GM20431 (cell line): ENCODE measurements around the gene ANKRD63.

Experiments used
- in situ Hi-C: fragments of 300-500 bp; cut with MseI, MboI; formaldehyde crosslinking; loops from one replicate; pipeline ENCODE4 v1.15.0; 2020; ENCODE audit warnings: low sequenced_read_pairs; ENCODE audit not compliant: unreplicated experiment

The ANKRD63 gene

GRCh38 chr15:40282869-40283614 lies at the start of gene ANKRD63:
Gene ANKRD63 (minus strand): TSS chr15:40283064. CDS start chr15:40282586, 478 bp downstream.
- in situ Hi-C loops: no loop called here

DNA sequence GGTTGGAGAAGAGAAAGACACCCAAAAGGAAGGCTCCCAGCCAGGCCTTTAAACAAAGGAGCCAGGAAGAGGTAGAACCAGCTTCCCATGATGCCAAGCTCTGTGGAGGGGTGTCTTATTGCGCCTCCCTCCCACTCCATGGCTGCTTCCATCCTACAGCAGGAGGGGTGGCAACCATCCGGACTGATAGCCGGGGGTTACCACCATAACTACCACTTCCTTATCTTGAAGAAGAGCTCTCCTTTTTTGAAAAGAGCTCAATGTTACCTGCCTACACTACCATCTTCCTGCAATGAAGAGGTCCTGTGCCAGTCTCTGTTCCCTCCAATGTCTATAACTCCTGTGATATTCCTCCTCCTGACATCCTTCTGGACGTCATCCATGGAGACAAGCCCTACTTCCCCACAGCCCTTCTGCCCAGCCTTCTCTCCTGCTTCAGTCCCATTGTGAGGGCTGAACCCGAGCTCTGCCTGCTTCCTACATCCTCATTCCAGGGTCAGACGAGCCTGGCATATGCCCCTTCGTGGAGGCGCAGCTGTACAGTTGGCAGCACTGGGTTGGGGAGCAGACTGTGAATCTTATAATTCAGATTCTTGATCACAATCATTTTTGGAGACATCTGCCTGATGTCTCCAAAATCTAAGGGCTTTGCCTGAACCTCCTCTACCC lies 49.4 kb upstream of the ANKRD63 start:
- in situ Hi-C loops: no loop called here

- in situ Hi-C loops: no loop called here
These were observed 48.8 kb upstream of the ANKRD63 start for GRCh38 chr15:40331637-40332036.

DNA sequence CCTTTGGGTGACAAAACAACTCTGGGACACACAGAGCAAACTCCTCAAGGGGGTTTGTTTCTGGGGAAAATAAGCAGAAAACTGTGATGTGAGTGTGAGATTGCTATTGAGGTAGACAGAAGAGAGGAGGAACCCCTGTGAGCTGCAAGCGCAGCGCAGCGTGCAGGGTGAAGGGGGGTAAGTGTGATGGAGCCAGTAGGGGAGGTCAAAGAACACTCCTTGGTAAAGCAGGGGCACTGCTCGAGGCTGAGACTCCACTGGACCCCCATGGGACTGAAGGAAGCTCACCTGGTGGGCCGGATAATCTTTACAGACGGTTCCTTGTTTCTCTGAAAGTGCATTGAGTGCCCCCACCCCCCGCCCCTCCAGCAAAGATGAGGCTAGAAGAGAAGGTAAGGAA lies 48.2 kb upstream of the ANKRD63 start:
- in situ Hi-C loops: no loop called here

GRCh38 chr15:40330368-40330836 lies 47.5 kb upstream of the ANKRD63 start:
- in situ Hi-C loops: no loop called here

- in situ Hi-C loops: no loop called here
These were observed 46.9 kb upstream of the ANKRD63 start for GRCh38 chr15:40329804-40330203.

- in situ Hi-C loops: no loop called here
These were observed 45.9 kb upstream of the ANKRD63 start for GRCh38 chr15:40328751-40329150.

DNA sequence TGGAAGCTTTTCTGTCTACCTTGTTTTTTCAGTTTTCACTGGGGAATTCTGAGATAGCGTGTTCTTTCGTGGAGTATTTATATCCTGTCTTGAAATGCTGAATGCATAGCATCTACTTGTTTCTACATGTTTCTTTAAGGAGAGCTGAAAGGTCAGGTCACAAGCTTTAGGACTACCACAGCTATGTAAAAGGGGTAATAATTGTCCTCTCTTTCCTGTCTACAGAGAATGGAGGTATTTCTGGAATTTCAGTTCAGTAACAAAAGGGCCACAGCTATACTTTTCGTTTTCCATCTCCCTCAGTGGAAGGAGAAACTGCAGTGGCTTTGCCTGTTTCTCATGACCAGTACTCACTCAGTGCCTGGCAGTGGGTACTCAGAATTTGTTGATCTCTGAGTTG lies 45.3 kb upstream of the ANKRD63 start:
- in situ Hi-C loops: no loop called here

DNA sequence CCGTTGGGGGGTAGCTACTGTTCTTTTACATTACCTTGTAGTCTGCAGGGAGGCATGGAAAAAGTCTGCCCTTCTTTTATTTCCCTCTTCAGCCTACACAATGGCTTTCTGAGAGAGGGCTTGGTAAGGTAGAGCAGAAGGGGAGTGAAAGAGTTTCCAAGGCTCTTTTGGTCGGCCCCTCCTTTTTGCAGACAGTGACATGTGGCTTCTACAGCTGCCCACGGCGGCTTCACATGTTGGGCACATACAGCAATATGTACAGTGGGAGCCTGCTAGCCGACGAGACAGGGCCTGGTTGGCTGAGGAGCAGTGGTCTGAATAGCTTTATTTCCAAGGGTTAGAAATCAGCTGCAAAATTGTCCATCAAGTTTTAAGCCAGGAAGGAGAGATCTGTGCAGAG lies 44.6 kb upstream of the ANKRD63 start:
- in situ Hi-C loops: no loop called here

- in situ Hi-C loops: no loop called here
These were observed 42.8 kb upstream of the ANKRD63 start for GRCh38 chr15:40325700-40326099.

DNA sequence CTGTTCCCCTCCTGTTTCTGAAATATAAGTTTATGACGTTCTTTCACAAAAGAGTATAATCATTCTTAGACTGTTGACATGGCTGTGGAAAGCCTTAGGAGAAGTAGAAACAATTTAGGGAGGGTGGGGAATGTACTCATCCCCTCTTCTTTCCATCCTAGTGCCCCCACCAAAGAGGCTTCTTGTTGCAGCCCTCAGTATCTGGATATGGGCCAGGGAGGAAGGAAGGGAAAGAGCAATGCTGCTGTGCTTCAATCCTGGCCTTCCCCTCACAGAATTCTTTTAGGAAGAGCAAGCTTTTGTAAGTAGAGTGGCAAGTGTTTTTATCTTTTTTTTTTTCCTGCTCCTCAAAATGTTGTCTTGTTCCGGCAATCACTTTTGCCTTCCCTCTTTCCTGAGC lies 42.3 kb upstream of the ANKRD63 start:
- in situ Hi-C loops: no loop called here

GRCh38 chr15:40323953-40324937 lies 41.4 kb upstream of the ANKRD63 start:
- in situ Hi-C loops: no loop called here

DNA sequence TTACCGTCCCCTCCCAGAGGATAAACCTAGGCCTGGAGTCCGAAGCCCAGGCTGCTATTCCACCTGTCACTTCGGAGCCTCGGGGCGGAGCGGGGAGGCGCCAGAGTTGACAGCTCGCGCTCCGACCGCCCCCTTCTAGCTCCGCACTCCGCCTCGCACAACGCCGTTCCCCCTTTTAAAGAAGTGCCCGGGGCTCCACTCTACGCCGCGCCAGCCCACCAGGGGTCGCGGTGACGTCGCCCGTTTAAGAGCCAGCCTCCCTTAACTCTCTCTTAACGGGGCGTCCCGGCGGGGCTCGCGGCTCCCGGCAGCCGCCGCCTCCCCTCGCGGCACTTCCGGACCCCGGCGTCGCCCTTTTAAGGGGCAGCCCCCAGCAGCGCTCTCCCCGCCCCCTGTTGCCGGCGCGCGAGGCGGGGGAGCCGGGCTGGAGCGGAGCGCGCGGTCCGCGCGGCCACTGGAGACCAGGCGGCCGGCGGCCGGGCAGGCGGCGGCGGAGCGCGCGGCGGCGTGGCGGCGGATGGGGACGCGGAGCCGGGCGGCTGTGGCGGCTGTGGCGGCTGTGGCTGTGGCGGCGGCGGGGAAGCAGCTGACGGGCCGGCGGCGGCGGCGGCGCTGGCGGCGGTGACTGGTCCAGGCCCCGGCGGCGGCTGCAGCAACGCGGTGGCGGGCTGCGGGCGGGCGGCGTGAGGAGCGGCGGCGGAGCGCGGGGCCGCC lies 40.5 kb upstream of the ANKRD63 start, which contains the start of gene INAFM2:
Gene INAFM2, plus strand, starts transcription at position 454 of the 714 bp plus-strand sequence. CDS start 364 bp downstream, outside the sequence.
- in situ Hi-C loops: no loop called here

GRCh38 chr15:40322531-40323238 lies 39.8 kb upstream of the ANKRD63 start:
- in situ Hi-C loops: no loop called here

DNA sequence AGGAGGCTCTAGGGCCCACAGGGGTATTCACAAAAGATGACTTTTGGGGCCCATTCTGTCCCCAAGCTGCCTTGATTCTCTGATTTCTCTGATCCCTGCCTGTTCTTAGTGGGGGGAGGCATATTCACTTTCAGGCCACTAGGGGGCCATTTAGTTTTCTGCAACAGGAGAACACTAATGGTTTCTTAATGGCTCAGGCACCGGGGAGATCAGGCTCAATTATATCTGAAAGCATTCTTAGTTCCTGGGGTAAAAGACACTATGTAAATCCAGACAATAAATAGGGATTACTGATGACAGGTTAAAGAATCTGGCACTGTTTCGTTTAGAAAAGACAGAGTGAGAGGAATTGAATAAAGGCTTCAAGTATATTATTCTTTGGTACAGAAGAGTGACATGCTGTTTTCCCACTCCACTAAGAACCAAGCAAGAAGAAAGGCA lies 38.1 kb upstream of the ANKRD63 start:
- in situ Hi-C loops: no loop called here

DNA sequence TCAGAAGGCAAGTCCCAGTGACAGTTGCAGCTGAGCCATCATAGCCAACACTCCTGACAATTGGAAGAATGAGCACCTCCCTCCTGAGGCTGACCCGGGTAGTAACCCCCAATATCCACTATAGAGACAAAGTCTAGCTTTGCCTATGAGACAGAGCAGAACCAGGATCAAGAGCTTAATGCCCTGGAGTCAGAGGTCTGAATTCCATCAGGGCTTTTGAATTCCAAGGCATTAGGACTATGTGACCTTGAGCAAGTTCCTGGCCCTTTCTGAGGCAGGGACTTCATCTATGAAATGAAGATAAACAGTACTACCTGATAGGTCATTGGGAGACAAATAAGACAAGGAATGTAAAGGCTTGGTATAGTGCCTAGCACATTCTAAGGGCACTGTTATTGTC lies 37.5 kb upstream of the ANKRD63 start:
- in situ Hi-C loops: no loop called here

DNA sequence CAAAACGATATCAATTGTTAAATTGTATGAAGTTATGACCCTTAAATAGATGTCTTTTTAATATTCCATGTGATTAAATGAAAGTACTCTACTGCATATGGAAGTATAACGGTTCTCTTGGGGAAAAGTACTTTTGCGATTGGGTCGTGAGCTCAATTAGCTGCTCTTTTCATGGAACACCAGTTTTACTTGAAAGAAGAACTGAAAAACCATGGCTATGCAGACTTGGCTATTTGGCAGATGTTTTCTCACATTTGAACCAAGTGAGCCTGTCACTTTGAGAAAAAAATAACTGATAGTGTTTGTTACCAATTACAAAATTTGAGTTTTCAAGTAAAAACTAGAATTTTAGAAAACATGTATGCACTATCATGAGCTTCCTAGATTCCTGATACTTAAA lies 34.7 kb upstream of the ANKRD63 start:
- in situ Hi-C loops: no loop called here

DNA sequence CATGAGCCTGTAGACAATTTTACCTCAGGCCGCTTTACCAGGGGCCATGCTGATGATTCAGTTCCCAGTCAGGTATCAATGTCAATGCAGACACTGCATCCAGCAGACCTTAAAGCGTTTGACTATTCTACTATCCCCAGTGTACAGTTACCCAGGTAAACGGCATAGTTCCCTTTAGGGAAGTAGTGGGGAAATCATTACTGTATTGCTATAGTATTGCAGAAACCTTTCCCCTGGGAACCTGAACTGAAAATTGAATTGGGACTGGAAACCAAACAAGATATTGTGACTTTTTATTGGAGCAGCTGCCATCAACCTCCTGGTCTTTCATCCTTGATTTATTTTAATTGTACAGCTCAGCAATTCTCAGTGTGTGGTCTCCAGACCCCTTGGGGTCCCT lies 34.1 kb upstream of the ANKRD63 start:
- in situ Hi-C loops: no loop called here

DNA sequence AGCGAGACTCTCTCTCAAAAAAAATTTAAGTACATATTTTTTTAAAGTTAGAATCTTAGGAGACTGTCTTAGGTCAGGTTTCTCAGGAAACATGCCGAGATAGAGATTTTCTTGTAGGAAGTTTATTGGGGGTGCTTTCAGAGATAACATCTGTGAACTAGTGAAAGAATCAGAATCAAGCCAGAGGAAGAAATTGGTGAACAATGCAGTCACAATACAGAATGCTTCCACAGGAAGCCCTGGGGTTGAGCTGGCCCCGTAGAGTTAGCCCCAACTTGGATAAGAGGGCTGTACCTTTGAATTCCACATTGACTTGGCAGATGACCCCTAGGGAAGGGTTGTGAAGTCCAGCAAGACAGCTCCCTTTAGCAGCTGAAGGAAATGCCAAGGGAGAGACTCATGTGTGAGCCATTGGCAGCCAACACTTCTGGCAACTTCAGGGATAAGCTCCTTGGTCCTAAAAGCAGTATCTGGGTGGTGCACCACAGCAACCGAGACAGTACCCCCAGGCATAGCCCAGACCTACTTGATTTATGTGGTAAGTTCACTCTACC lies 31.9 kb upstream of the ANKRD63 start:
- in situ Hi-C loops: no loop called here
